ENCODE data around the gene SNAPC1.

Gene SNAPC1

DNA sequence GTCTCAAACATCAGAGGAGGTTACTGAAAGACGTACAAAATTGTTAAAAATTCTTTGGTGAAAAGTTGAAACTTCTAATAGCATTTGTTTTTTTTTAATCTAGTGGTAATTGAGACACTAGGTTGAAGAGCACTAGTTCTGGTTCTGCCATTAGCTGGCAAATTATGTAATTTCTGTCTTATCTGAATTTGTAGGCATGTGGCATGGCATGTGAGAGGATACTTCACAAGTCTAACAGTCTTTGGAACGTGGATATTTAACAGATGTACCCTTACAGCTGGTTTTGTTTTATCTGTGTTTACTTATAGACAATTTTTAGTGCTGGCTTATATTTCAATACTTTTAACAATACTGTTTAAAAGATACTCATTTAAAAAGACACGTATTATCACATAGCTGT is 6.0 kb downstream of the SNAPC1 start:
- no peak for TF ChIP-seq CTCF (IDR thresholded peaks at IDR 0.05; ENCODE audit: borderline replicate concordance, insufficient read depth, low read depth, low read length)
- H3K4me3 ChIP-seq (ENCODE audit: low read depth, low read length), result no peak overlapping the region

GRCh38 chr14:61769893-61770292 is 7.7 kb downstream of the SNAPC1 start:
- H3K4me3 ChIP-seq (ENCODE audit: low read depth, low read length), result no peak overlapping the region
- no peak for TF ChIP-seq CTCF (IDR thresholded peaks at IDR 0.05; ENCODE audit: borderline replicate concordance, insufficient read depth, low read depth, low read length)

DNA sequence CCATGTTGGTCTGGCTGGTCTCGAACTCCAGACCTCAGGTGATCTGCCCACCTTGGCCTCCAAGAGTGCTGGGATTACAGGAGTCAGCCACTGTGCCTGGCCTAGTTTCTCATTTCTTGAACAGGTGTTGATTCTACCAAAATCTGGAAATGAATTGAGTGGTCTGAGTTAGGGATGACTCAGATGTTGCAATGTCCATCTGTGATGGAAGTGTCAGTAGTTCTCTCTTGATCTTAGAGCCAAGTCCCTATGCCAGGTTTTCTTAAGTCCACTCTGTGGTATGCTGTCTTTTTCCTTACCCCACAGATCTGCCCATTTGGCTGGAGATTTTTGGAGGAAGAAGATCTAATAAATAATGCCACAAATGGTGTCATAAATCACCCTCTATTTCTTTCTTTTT is 12.6 kb downstream of the SNAPC1 start:
- H3K4me3 ChIP-seq (ENCODE audit: low read depth, low read length), result no peak overlapping the region
- TF ChIP-seq CTCF (IDR thresholded peaks at IDR 0.05; ENCODE audit: borderline replicate concordance, insufficient read depth, low read depth, low read length), result no peak

DNA sequence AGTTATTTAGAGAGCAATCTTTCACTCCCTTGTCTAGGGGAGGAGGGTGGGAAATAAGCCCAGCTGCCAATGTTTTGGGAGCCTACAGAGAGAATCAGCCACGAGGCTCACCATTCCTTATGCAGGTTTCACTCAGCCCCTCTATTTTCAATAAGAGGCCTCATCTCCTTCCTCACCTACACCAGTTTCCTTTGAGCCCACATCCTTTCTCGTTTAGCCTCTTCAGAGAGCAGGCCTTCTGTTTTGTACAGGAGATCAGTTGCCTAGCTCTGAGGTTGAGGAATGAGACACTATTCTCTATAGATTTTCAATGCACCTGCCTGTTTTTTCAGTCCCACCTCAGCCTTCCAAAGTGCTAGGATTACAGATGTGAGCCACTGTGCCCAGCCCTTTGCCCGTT is 17.9 kb downstream of the SNAPC1 start:
- TF ChIP-seq CTCF (IDR thresholded peaks at IDR 0.05; ENCODE audit: borderline replicate concordance, insufficient read depth, low read depth, low read length), result no peak
- no peak overlapping the region for H3K4me3 ChIP-seq (ENCODE audit: low read depth, low read length)

GRCh38 chr14:61797309-61797708 is 35.1 kb downstream of the SNAPC1 start:
- no peak for TF ChIP-seq CTCF (IDR thresholded peaks at IDR 0.05; ENCODE audit: borderline replicate concordance, insufficient read depth, low read depth, low read length)
- no peak overlapping the region for H3K4me3 ChIP-seq (ENCODE audit: low read depth, low read length)

DNA sequence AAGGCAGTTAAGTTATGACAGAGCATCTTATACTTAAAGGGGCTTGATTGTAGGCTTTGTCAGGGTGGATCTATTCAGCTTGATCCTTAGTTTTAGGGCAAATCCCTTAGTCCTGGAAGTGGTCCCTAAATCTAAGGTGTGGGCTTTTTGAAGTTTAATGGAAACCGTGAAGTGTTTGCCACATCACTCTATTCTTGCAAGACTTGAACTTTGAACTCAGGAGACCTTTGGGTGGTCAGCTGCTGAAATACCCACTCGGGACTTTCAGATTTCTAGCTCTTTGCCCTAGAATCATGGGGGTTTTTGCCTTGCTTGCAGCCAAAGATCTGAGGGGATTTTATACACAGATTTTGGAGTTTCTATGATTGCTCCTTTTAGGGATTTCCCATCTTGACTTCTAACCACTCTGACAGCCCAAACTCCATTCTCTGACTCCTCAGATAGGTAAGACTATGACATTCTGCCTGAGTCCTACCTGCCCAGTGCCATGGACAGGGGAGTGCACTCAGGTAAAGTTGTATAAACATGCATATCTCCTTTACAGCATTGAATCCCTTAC is 39.9 kb downstream of the SNAPC1 start:
- H3K4me3 ChIP-seq (ENCODE audit: low read depth, low read length), result no peak overlapping the region
- no peak for TF ChIP-seq CTCF (IDR thresholded peaks at IDR 0.05; ENCODE audit: borderline replicate concordance, insufficient read depth, low read depth, low read length)

GRCh38 chr14:61803755-61804154 is 41.5 kb downstream of the SNAPC1 start:
- no peak for TF ChIP-seq CTCF (IDR thresholded peaks at IDR 0.05; ENCODE audit: borderline replicate concordance, insufficient read depth, low read depth, low read length)
- H3K4me3 ChIP-seq (ENCODE audit: low read depth, low read length), result no peak overlapping the region
